GM21515 (cell line): ENCODE data around the gene C1orf105.
"Not testable (repeated sequence)": the region's sequence is repeated elsewhere in the genome, so short reads cannot be mapped to it uniquely, and the experiment has no call there.

Source experiments
- ATAC-seq: cut with Tn5 transposase; IDR thresholded peaks from one replicate; pipeline ENCODE4 v1.9.1; 2021; ENCODE audit not compliant: unreplicated experiment

Gene C1orf105

DNA sequence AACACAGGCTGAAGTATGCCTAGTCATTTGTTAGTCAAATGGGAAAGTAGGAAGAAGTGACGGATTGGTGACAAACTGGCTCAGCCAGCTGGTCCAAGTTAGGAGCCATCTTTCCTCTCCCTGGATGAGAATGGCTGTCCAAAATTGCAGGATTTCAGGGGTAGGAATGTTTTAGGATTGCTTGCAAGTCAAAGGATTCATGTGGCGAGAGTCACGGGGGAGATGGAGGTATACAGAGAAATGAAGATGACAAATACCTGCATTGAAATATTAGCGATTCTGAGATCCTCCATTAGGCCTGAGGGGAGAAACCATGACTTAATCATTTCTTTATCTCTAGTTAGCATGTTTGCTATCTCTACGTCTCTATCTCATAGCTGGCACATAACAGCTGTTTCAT lies 65.1 kb downstream of the C1orf105 start:
- no peak for ATAC-seq

DNA sequence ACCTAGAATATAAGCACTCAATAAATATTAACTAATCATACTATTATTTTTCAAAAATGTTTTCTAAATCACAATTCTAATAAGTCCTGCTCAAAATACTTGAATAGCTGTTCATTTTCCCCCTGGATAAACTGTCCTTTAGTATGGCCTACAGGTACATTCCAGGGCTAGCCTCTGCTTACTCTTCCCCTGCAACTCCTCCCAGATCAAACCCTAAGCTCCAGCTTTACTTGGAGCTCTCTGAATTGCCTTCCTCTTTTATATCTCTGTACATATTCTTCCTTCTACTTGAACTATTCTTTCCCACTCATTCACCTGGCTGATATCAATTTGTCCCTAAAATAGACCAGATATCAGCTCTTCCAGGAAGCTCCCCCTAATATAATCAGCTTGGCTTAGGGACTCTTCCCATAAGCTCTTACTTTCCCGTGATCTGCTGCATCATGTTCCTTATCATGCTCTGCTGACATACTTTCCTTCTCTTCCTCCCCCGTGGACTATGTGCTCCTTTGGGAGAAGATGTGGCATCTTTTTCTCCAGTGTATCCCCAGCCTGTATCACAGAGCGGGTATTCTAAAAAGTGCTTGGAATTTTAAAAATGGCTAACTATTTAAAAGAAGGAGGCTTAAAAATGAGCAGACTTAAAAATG lies 66.4 kb downstream of the C1orf105 start:
- no peak for ATAC-seq

DNA sequence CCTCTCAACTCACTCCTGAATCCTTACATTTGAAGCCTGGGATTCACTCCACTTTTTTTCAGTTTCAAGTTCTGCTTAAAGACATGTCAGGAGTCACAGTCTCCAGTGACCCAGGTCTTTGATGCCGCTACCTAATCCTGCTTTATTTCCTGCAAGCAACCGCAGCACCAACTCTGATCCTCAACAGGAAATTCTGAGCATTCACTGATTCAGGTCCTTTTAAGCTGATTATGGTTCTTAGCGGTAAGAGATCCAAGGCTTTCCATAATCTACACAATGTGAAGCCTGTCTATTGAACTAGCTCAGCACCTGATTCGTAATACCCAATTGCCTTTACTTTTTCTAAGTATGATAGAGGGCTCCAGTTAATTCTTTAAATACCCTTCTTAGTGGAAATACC lies 67.1 kb downstream of the C1orf105 start:
- no peak for ATAC-seq

DNA sequence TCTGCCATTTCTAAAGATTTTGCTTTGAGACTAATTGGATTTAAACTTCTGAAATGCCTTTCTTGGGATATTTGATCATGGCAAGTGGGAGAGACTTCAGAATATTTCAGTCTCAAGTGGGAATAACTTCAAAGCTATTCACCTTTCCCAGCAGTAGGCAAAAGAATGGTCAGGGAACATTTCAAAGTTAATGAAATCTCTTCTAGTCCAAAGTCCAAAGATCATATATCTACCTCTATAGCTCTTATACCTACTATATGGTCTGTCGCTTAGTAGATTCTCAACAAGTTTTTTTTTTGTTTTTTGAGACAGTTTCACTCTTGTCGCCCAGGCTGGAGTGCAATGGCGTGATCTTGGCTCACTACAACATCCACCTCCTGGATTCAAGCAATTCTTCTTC lies 67.9 kb downstream of the C1orf105 start:
- ATAC-seq, result no peak

DNA sequence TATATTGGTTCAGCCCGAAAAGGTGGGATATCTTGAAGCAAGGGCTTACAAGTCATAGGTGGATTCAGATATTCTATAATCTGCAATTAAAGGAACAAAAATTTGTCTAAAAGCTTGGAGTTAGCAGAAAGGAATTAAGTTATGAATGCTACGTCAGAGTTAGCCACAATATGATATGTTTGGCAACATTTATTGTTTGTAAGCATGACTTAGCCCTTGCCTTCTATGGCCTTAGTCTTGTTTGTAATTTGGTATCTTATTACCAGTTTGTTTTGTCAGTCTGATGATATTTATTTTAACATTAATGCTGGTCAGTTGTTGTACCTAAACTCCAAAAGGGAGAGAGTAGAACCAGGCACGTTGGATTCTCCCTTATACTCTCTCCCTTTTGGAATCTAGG lies 69.4 kb downstream of the C1orf105 start:
- no peak for ATAC-seq

DNA sequence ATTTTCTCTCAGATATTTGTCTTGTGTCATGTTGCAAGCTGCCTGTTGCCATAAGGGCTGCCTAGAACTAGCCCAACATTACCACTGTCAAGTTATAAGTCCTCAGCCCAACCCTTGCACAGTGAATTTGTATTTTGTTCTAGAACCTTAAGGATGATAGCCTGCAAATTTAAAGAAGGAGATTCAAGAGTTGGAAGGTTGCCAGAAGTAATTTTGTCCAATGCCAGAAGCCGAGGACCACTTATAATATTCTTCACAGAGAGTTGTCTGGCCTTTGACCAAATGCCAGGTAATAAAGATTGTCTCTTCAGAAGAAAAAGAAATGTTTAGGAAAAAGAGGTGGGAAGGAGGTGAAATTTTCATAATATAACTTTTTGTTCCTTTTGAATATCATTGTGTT lies 71.9 kb downstream of the C1orf105 start:
- no peak for ATAC-seq

DNA sequence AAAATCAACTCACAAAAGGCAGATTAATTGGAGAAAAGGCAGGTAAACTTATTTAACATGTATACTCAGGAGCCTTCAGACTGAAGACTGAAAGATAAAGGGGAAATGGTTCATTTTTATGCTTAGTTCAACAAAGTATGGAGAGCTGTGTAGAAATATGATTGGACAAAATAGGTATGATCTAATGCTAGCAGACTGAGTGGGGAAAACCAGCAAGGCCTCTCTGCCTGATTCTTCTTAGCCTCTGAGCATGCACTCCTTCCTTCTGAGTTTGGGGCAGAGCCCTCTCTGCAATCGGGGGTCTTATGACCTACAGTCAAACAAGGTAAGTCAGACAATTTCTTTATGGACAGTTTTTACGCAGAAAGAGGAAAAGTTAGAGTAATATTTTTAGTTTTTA lies 73.7 kb downstream of the C1orf105 start:
- no peak for ATAC-seq

DNA sequence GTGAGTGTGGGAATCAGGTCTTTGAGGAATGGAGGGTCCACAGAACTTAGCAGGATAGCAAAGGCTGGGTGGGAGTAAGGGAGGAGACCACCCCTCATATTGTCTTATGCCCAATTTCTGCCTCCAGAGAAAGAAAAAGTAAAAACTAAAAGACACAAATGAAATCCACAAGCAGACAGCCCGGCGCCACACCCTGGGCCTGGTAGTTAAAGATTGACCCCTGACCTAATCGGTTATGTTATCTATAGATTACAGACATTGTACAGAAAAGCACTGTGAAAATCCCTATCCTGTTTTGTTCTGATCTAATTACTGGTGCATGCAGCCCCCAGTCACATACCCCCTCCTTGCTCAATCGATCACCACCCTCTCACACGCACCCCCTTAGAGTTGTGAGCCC lies 75.6 kb downstream of the C1orf105 start:
- ATAC-seq, result not testable (repeated sequence)

DNA sequence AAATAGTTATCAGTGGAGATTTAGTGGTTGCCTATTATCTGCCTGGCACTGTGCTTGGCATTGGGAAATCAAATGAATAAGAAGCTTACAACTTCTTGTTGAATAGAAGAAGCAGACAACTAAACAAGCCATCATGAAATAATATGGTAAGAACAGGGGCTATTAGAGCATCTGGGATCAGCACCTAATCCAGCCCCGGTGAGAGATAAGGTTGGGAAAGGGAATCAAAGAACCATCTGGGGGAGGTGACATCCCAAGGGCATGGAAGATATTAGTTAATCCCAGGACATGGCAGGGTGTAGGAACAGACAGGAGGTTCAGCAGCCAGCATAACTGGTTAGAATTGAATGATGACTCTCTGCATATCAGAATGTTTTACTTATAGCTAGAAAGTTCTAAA lies 76.2 kb downstream of the C1orf105 start:
- no peak for ATAC-seq

DNA sequence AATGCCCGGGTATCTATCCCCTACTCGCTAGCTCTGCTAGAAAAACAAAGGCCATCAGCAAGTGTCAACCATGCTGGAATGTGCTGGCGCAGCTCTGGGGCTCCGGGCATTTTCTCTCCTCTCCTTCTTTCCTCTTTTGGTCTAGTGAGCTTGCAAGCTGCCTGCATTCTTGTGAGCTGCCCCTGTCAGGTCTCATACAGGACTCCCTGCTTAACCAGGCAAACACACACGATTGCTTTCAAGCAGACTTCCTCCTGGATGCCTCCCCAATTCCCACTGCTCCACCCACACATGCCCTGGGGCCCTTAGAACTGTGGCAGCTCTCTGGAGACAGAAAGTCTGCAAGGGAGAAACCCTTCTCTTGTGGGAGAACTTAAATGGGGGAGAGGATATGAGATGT lies 76.7 kb downstream of the C1orf105 start:
- no peak for ATAC-seq

DNA sequence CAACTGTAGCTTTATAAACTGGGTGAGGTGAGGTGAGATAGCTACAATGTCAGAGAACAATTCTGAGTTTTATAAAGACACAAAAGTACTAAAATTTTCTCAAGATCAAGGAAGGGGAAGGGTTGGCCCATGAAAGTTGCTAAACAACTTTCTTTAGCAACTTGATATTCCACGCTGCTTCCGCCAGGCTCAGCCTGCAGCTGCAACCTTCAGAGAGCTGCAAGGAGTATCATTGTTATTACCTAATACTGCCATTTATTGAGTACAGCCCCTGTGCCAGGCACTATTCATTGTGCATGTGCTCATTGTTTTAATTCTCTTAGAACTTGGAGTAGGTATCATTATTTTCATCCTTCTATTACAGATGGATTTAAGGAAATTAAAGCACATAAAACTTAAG lies 78.4 kb downstream of the C1orf105 start:
- ATAC-seq, result no peak

DNA sequence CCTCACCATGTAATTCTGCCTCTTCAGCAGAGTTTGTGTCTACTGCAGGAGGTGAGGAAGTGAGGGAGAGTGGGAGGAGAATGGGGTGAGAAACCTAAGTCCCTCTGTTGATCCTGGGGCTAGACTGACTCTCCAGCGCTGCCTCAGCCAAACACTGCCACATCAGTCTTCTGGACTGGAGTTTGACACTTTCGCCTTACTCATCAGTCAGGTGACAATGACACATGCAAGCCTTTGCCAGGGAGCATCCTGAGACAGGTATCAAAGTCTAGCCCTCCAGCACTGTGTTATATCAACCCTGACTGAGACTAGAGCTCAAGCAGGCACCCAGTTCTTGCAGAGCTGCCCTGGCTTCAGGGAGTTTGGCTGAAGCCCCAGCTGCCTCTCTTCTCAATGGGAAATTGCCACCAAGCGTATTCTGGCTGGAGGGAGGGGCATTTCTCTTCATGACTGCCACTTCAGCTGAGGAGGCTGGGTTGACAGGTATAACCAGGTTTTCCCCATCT lies 79.2 kb downstream of the C1orf105 start:
- no peak for ATAC-seq

DNA sequence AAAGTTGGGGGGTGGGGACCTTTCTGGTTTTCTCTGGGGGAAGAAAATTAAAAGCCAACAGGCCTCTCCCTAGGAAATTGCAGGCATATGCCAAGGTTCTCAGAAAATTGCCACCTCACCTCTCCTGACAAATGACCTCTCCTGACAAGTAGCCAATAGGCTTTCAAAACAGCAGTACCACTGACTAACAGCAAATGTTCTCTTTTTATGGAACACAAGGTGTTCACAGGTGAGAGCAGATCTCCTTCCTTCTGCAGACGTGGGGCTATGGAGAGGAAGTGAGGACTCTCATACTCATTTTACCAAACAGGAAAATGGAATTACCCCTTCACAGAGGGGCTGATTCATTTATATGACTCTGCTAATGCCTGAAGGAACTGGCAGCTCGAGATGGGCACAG lies 79.7 kb downstream of the C1orf105 start:
- ATAC-seq, result no peak

DNA sequence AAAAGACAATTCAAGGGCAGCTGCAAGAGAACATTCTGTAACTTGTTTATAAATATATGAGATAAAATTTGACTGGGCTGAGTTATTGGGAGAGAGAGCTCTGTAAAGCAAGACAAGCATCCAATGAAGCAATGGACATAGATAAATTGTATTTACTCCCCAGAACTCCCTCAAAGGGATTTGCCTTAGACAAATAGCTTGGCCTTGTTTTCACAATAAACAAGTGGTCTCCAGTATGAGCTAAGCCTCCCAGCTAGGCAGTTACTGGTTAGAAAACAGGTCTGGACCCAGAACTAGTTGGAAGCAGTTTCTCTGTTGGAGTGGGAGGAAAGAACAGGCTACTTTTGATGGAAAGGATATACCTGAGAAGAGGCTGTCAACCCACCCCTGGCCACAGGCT lies 87.3 kb downstream of the C1orf105 start:
- ATAC-seq, result no peak

DNA sequence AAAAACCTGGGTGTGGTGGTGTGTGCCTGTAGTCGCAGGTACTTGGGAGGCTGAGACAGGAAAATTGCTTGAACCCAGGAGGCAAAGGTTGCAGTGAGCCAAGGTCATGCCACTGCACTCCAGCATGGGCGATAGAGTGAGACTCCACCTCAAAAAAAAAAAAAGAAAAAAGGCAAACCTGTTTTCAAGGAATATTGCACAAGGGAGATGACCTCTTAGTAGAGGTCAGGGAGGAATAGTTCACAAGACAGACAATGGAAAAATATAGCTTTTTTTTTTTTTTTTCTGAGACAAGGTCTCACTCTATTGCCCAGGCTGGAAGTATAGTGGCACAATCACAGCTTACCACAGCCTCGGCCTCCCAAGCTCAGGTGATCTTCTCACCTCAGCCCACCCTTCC lies 90.0 kb downstream of the C1orf105 start:
- ATAC-seq, result no peak

DNA sequence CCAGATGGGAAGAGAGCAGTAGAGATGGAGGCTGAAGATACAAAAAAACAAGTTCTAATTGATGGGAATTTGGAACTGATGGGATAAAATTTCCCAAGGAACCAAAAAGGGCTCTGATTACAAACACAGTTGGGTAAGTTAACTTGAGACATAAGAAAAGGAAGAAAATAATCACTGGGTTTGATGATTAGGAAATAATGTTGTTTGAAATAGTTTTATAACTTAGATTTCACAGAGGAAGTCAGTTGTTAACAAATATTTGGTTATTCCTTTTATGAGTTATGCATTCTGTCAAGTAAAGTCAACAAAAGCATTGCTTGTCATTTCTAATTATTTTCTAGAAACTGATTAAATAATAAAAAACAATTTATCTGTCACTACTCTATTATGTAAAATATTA lies 92.1 kb downstream of the C1orf105 start:
- ATAC-seq, result no peak

DNA sequence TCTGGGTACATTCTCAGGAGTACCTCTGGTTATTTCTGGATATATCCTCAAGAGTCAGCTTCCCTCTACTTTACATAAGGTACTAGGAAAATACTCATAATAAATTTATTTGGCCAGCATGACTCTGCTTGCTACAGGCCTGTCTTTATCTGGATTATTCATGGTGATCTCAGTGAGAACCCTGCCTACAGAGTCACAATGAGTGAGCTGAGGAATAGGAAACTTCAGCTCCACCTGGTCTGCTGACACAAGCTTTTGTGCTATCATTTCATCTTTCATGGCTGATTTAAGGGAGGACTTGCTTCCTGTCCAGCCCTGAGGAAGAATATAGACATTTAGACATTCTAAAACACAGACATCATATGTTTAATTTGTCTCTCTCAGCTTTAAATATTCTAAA lies 93.0 kb downstream of the C1orf105 start:
- no peak for ATAC-seq

DNA sequence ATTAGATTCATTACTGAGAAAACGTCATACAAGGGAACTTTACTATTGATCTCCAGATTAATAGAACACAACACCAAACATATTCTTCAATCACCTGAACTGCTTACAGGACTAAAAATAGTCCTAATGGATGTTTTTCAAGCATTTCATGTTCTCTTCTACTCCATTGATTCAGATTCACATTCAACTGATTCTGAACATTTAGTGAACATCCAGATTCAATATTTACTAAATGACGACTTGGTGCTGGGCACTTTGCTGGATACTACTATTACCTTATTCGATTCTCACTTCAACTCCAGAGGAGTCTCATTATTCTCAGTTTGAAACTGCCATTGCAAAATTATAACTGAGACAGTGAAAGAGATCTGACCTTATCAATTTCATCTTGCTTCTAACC lies 93.6 kb downstream of the C1orf105 start:
- no peak for ATAC-seq

DNA sequence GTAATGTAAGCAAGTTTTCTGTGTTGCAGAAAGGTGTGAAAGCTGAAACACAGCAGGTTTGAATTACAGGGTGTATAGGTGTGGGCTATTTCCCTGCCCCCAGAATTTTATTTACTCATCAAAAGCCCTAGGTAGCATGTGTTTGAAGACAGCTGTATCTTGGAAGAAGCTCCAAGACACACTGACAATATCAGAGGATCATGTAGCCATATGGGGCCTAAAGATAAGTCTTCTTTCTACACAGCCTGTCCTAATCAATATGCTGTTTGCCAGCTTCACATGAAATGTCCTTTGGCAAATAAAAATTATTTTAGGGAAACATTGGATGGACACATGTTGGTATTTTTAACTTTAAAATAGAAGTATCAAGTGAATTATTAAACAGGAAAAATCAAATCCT lies 95.0 kb downstream of the C1orf105 start:
- ATAC-seq, result no peak

DNA sequence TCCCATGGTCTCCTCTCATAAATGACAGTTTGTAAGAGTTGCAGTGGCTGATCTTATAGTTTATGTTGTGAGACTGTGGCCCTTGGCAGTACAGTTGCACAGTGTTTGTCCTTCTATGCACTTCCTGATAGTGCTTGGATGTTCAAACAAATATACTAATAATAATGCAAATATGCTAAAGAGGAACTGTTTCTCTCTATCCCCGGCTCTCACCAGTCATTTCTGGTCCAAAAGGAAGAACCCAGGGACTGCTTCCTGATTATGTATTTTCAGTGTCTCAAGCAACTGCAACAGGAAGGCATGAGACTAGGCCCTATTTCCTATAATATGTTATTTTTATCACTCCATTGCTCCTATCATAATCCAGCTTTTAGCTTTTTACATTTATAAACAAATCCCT lies 95.4 kb downstream of the C1orf105 start:
- no peak for ATAC-seq

DNA sequence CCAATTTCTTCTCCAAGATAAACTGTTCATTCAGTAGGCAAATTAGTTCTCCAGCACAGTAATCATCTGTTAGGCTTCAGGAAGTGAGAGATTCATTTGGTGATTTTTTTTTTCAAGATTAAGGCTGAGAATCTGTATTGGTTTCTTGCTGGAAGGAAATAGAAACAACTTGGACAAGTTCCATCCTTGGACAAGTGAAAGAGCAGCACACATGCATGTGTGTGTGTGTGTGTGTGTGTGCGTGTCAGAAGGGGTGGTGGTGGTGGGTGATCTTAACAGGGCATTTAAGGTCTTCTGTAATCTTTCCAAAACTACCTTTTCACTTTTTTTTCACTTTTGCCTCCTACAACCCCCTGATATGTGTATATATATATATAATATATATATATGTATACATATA lies 96.6 kb downstream of the C1orf105 start:
- no peak for ATAC-seq

DNA sequence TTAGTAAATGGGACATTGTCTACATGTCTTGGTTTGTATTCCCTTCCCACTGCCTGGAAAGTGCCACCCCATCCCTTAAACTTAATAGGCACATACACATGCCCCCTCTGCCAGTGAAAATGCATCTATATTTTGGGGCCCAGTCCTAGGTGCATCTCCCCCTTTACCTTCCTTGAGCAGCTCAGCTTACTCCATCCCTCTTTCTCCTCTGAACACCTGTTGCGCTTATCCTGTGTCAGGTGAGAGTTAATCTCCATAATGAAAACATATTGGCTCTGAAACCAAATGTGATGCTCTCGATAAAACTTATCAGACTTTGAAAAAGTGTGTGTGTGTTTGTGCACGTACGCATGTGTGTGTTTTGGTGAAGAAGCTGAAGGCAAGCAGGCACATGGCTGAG lies 97.1 kb downstream of the C1orf105 start:
- ATAC-seq, result no peak
